H1 (cell line): ENCODE measurements around the gene ITGB5. TPM values are rescaled to one million over a fixed set of nuclear protein-coding genes. Genes with fewer than 3 reads are reported as not detected.

Experiments used
- ASH2L ChIP-seq: fragments of 200-600, 300-600 bp; sonication (generic); IDR thresholded peaks from one replicate; pipeline ENCODE4 v1.7.1; 2017; ENCODE audit warnings: low read length
- CEBPB ChIP-seq: IDR thresholded peaks from 2 replicates; pipeline ENCODE4 v1.6.1; 2012; ENCODE audit warnings: low read depth, low read length
- CHD7 ChIP-seq: fragments of 300-600 bp; sonication (generic); IDR thresholded peaks from 2 replicates; pipeline ENCODE4 v1.7.1; 2012; ENCODE audit warnings: low read length, moderate library complexity, mild to moderate bottlenecking, inconsistent platforms; ENCODE audit not compliant: insufficient replicate concordance
- CTCF ChIP-seq, 3 experiments: IDR thresholded peaks; 1 replicate in 2 of 3; 2 replicates in 1 of 3; pipeline versions ENCODE4 v1.5.1 to v1.6.1; 2011; ENCODE audit warnings: low read length in 3 of 3, mild to moderate bottlenecking in 3 of 3, inconsistent platforms in 2 of 3, low read depth in 1 of 3, moderate library complexity in 1 of 3; ENCODE audit not compliant: insufficient read depth in 1 of 3; ENCODE audit errors: control extremely low read depth in 1 of 3
- HDAC2 ChIP-seq, 2 experiments: fragments of 300-600 bp in 1 of 2; sonication (generic) in 1 of 2; IDR thresholded peaks; 2 replicates each; pipeline ENCODE4 v1.6.1; 2011 to 2012; ENCODE audit warnings: low read depth in 2 of 2, low read length in 2 of 2, mild to moderate bottlenecking in 2 of 2, moderate library complexity in 2 of 2, borderline replicate concordance in 1 of 2, inconsistent platforms in 1 of 2
- NRF1 ChIP-seq: IDR thresholded peaks from 2 replicates; pipeline ENCODE4 v1.6.1; 2011; ENCODE audit warnings: mild to moderate bottlenecking, low read depth, low read length, improper control_type of control experiment
- PHF8 ChIP-seq: fragments of 200-600 bp; sonication (generic); conservative IDR thresholded peaks from 2 replicates; pipeline ENCODE4 v1.7.1; 2012; ENCODE audit warnings: low read depth, mild to moderate bottlenecking, inconsistent platforms, low read length, moderate library complexity
- RBBP5 ChIP-seq: IDR thresholded peaks from 2 replicates; pipeline ENCODE4 v1.7.1; 2012; ENCODE audit warnings: low read depth, mild to moderate bottlenecking, inconsistent platforms, low read length, moderate library complexity, borderline replicate concordance
- polyA plus RNA-seq, 7 experiments: library from polyadenylated mRNA; depleted of rRNA in 3 of 7; stranded (reverse) in 5 of 7; unstranded in 2 of 7; fragments of >200 nt in 5 of 7; fragments of 200-250 nt in 2 of 7; gene quantifications; 1 replicate in 5 of 7; 2 replicates in 1 of 7; 4 replicates in 1 of 7; pipeline versions ENCODE4 v1.2.1 to v1.2.3, GENCODE V29; 2011 to 2013; ENCODE audit warnings: missing spikeins in 2 of 7, mixed read lengths in 2 of 7
- total RNA-seq: library from RNA; stranded (reverse); fragmentation: NEBNext Ultra II Directional; extraction: Animal tissue kit (Norgen Biotek cat#: 25700); gene quantifications from 2 replicates; pipeline ENCODE4 v1.2.1, GENCODE V29; 2021

Gene ITGB5
- total and polyA plus RNA-seq, 2 of the 8 experiments (the other 6 are each of a cell fraction or from before 2014, with no cell fraction given) = 101 to 268 TPM

- TF ChIP-seq CHD7 (no peak), CEBPB (no peak), HDAC2 (IDR thresholded peaks at IDR 0.05; ENCODE audit: borderline replicate concordance in 1 of 2, low read depth in 2 of 2, low read length in 2 of 2) (no peak), PHF8 (no peak), CTCF (IDR thresholded peaks at IDR 0.05; ENCODE audit: control extremely low read depth in 1 of 3, insufficient read depth in 1 of 3, low read depth in 1 of 3, low read length in 3 of 3) (no peak), NRF1 (no peak), RBBP5 (no peak), ASH2L (no peak)
Observed at GRCh38 chr3:124918524-124918923, 31.4 kb upstream of the ITGB5 start (continued).
